C4-2B (cell line): ENCODE results near the gene NLGN1.

Source experiments
- ZFX ChIP-seq: fragments of 450-650 bp; IDR thresholded peaks from 2 replicates; pipeline ENCODE4 v1.6.1; 2017
- TF ChIP-seq, protein P1 (sequence below): fragments of 450-650 bp; conservative IDR thresholded peaks from 2 replicates; pipeline ENCODE4 v1.5.1; 2017; ENCODE audit warnings: mild to moderate bottlenecking

- TF ChIP-seq, protein P1, sequence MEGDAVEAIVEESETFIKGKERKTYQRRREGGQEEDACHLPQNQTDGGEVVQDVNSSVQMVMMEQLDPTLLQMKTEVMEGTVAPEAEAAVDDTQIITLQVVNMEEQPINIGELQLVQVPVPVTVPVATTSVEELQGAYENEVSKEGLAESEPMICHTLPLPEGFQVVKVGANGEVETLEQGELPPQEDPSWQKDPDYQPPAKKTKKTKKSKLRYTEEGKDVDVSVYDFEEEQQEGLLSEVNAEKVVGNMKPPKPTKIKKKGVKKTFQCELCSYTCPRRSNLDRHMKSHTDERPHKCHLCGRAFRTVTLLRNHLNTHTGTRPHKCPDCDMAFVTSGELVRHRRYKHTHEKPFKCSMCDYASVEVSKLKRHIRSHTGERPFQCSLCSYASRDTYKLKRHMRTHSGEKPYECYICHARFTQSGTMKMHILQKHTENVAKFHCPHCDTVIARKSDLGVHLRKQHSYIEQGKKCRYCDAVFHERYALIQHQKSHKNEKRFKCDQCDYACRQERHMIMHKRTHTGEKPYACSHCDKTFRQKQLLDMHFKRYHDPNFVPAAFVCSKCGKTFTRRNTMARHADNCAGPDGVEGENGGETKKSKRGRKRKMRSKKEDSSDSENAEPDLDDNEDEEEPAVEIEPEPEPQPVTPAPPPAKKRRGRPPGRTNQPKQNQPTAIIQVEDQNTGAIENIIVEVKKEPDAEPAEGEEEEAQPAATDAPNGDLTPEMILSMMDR = no peak
- no peak for TF ChIP-seq ZFX
Observed at GRCh38 chr3:174191380-174191779, 793.8 kb downstream of the NLGN1 start.
